SK-N-SH (cell line): ENCODE results near the gene RAB39A. TPM values are rescaled to one million over a fixed set of nuclear protein-coding genes. Genes with fewer than 3 reads are reported as not detected.

Experiments used
- CTCF ChIA-PET: fragments of 300-600, 350-600 bp; formaldehyde crosslinking; extraction: SDS; loops from one replicate; lab custom pipeline; 2021; lab: Yijun Ruan, JAX
- POLR2A ChIA-PET: fragments of 350-600 bp; sonication (Branson Sonifier 250); formaldehyde crosslinking; extraction: SDS; loops from one replicate; lab custom pipeline; 2020; ENCODE audit warnings: antibody characterized with exemption, inconsistent platforms; lab: Yijun Ruan, JAX
- DNase-seq: peaks from one replicate; pipeline ENCODE4 v3.0.0; 2012
- H2AFZ ChIP-seq: fragments of 200-600 bp; sonication (generic); 2 replicates; pipeline ENCODE4 v1.8.1; 2016; ENCODE audit warnings: antibody characterized with exemption, mild to moderate bottlenecking, low read depth
- H3F3A ChIP-seq: fragments of 200-600 bp; sonication (generic); replicated peaks from 2 replicates; pipeline ENCODE3; 2016; ENCODE audit warnings: antibody characterized with exemption, mild to moderate bottlenecking; ENCODE audit not compliant: insufficient read depth
- H3K27ac ChIP-seq, 2 experiments: fragments of 200-500 bp in 1 of 2; fragments of 200-600 bp in 1 of 2; sonication (Bioruptor generic) in 1 of 2; sonication (generic), shearing (Covaris generic) in 1 of 2; 2 replicates each; pipeline versions ENCODE4 v1.5.1 to v1.6.1; 2014 to 2016; ENCODE audit warnings: low read depth in 2 of 2, inconsistent platforms in 1 of 2, low read length in 1 of 2, mild to moderate bottlenecking in 1 of 2, mixed read lengths in 1 of 2
- H3K27me3 ChIP-seq: fragments of 200-600 bp; sonication (generic), shearing (Covaris generic); 2 replicates; pipeline ENCODE4 v1.6.1; 2016; ENCODE audit warnings: mixed run types; ENCODE audit not compliant: insufficient read depth
- H3K36me3 ChIP-seq, 2 experiments: fragments of 200-500 bp in 1 of 2; fragments of 200-600 bp in 1 of 2; sonication (Bioruptor generic) in 1 of 2; sonication (generic) in 1 of 2; replicated peaks in 1 of 2; 2 replicates each; pipeline versions ENCODE3 to v1.5.1; 2014 to 2016; ENCODE audit warnings: low read length in 1 of 2, mild to moderate bottlenecking in 1 of 2; ENCODE audit not compliant: insufficient read depth in 2 of 2, control insufficient read depth in 1 of 2
- H3K4me1 ChIP-seq, 2 experiments: fragments of 200-500 bp in 1 of 2; fragments of 200-600 bp in 1 of 2; sonication (Bioruptor generic) in 1 of 2; sonication (generic), shearing (Covaris generic) in 1 of 2; 2 replicates each; pipeline versions ENCODE4 v1.5.1 to v1.6.1; 2014 to 2016; ENCODE audit warnings: low read depth in 1 of 2, low read length in 1 of 2, mixed run types in 1 of 2; ENCODE audit not compliant: insufficient read depth in 2 of 2, control insufficient read depth in 1 of 2
- H3K4me2 ChIP-seq: fragments of 200-600 bp; sonication (generic), shearing (Covaris generic); 2 replicates; pipeline ENCODE4 v1.6.1; 2017; ENCODE audit warnings: mixed run types
- H3K4me3 ChIP-seq, 2 experiments: fragments of 200-500 bp in 1 of 2; fragments of 200-600 bp in 1 of 2; sonication (Bioruptor generic) in 1 of 2; sonication (generic), shearing (Covaris generic) in 1 of 2; 2 replicates each; pipeline versions ENCODE4 v1.5.1 to v1.8.1; 2014 to 2016; ENCODE audit warnings: low read depth in 2 of 2, inconsistent platforms in 1 of 2, low read length in 1 of 2, mild to moderate bottlenecking in 1 of 2, mixed read lengths in 1 of 2, moderate library complexity in 1 of 2
- H3K79me2 ChIP-seq: fragments of 200-600 bp; sonication (generic); 2 replicates; pipeline ENCODE4 v1.8.1; 2017; ENCODE audit warnings: mild to moderate bottlenecking; ENCODE audit not compliant: insufficient read depth
- H3K9ac ChIP-seq: fragments of 200-600 bp; sonication (generic); 2 replicates; pipeline ENCODE4 v1.6.1; 2017; ENCODE audit warnings: mixed run types
- H3K9me2 ChIP-seq: fragments of 200-600 bp; sonication (generic); 2 replicates; pipeline ENCODE4 v1.6.1; 2017; ENCODE audit warnings: mixed run types
- H3K9me3 ChIP-seq: fragments of 200-600 bp; sonication (generic); 2 replicates; pipeline ENCODE4 v1.6.1; 2017; ENCODE audit warnings: mixed run types, mild to moderate bottlenecking, moderate library complexity
- H4K20me1 ChIP-seq: fragments of 200-600 bp; sonication (generic); 2 replicates; pipeline ENCODE4 v1.6.1; 2017; ENCODE audit warnings: mild to moderate bottlenecking, mixed run types; ENCODE audit not compliant: insufficient read depth
- CHD2 ChIP-seq: fragments of 150-350 bp; IDR thresholded peaks from 2 replicates; pipeline ENCODE4 v1.6.1; 2018; ENCODE audit warnings: low read length; ENCODE audit not compliant: partially characterized antibody
- EP300 ChIP-seq, 2 experiments: IDR thresholded peaks; 2 replicates each; pipeline versions ENCODE4 v1.4.0 to v1.6.1; 2012; ENCODE audit warnings: borderline replicate concordance in 1 of 2, low read depth in 1 of 2, low read length in 1 of 2
- EZH2phosphoT487 ChIP-seq: fragments of 200-600 bp; sonication (generic); IDR thresholded peaks from 2 replicates; pipeline ENCODE4 v1.6.1; 2017; ENCODE audit warnings: low read depth, mixed run types, mild to moderate bottlenecking, antibody characterized with exemption, moderate library complexity, borderline replicate concordance
- FOSL2 ChIP-seq: IDR thresholded peaks from 2 replicates; pipeline ENCODE4 v1.4.0; 2012; ENCODE audit warnings: low read depth, mild to moderate bottlenecking, moderate library complexity, borderline replicate concordance
- FOXJ3 ChIP-seq: sonication (generic); formaldehyde crosslinking; IDR thresholded peaks from 2 replicates; pipeline ENCODE4 v1.5.1; 2020; ENCODE audit warnings: mild to moderate bottlenecking, missing genetic modification reagents
- GABPA ChIP-seq: IDR thresholded peaks from 2 replicates; pipeline ENCODE4 v1.4.0; 2012; ENCODE audit warnings: low read depth, mild to moderate bottlenecking
- JUND ChIP-seq: IDR thresholded peaks from 2 replicates; pipeline ENCODE4 v1.4.0; 2012
- POLR2AphosphoS5 ChIP-seq: IDR thresholded peaks from 2 replicates; pipeline ENCODE4 v1.6.1; 2012; ENCODE audit warnings: low read depth, low read length
- RCOR1 ChIP-seq: fragments of 150-350 bp; IDR thresholded peaks from 2 replicates; pipeline ENCODE4 v1.6.1; 2017; ENCODE audit warnings: antibody characterized with exemption, low read length
- RFX5 ChIP-seq: IDR thresholded peaks from 2 replicates; pipeline ENCODE4 v1.6.1; 2012; ENCODE audit warnings: mild to moderate bottlenecking, improper control_type of control experiment, low read length
- SIN3A ChIP-seq: IDR thresholded peaks from 2 replicates; pipeline ENCODE4 v1.6.1; 2012; ENCODE audit warnings: low read depth, mild to moderate bottlenecking, low read length, moderate library complexity, borderline replicate concordance
- SMC3 ChIP-seq: IDR thresholded peaks from 2 replicates; pipeline ENCODE4 v1.6.1; 2012; ENCODE audit warnings: low read depth, low read length, improper control_type of control experiment
- TAF1 ChIP-seq: IDR thresholded peaks from 2 replicates; pipeline ENCODE4 v1.6.1; 2012; ENCODE audit warnings: low read depth, mild to moderate bottlenecking, low read length, moderate library complexity, borderline replicate concordance
- TCF12 ChIP-seq: IDR thresholded peaks from 2 replicates; pipeline ENCODE4 v1.4.0; 2012
- TEAD4 ChIP-seq: IDR thresholded peaks from 2 replicates; pipeline ENCODE4 v1.4.0; 2012; ENCODE audit warnings: mild to moderate bottlenecking, borderline replicate concordance; ENCODE audit not compliant: insufficient read depth
- YY1 ChIP-seq: IDR thresholded peaks from 2 replicates; pipeline ENCODE4 v1.4.0; 2012; ENCODE audit warnings: low read depth, mild to moderate bottlenecking
- polyA plus RNA-seq, 3 experiments: library from polyadenylated mRNA; depleted of rRNA; stranded (reverse); fragments of >200 nt; gene quantifications; 2 replicates each; pipeline ENCODE4 v1.2.3, GENCODE V29; 2012
- TF ChIP-seq, protein P1 (sequence below): fragments of 150-350 bp; IDR thresholded peaks from 2 replicates; pipeline ENCODE4 v1.6.1; 2016; ENCODE audit warnings: mild to moderate bottlenecking, low read depth, low read length
- TF ChIP-seq, protein P2 (sequence below): IDR thresholded peaks from 2 replicates; pipeline ENCODE4; 2012
- TF ChIP-seq, protein P3 (sequence below): IDR thresholded peaks from 2 replicates; pipeline ENCODE4 v1.4.0; 2012; ENCODE audit warnings: low read depth

The RAB39A gene
- polyA plus RNA-seq, 1 of the 3 experiments (the other 2 are of a cell fraction), result 0.18 TPM

GRCh38 chr11:107969219-107969618 lies 41.0 kb downstream of the RAB39A start:
- Histone ChIP-seq H3K9me2 (no peaks in the 10 kb centered on the region), H3K4me1 (no peaks in the 10 kb centered on the region), H3K9me3 (no peaks in the 10 kb centered on the region), H3K79me2 (no peaks in the 10 kb centered on the region), H3K9ac (no peak overlapping the region), H3K4me2 (no peak overlapping the region), H3K27ac (no peak overlapping the region), H3K36me3 (no peaks in the 10 kb centered on the region), H3F3A (no peaks in the 10 kb centered on the region), H4K20me1 (no peaks in the 10 kb centered on the region), H3K27me3 (no peaks in the 10 kb centered on the region), H2AFZ (no peak overlapping the region), H3K4me3 (no peak overlapping the region)
- CTCF ChIA-PET, result interaction anchor here (1.0 kb wide), 1 partner anchor 13 kb away, joined by 3 read pairs; no protein-coding TSS in a partner anchor
- TF ChIP-seq, protein P1, sequence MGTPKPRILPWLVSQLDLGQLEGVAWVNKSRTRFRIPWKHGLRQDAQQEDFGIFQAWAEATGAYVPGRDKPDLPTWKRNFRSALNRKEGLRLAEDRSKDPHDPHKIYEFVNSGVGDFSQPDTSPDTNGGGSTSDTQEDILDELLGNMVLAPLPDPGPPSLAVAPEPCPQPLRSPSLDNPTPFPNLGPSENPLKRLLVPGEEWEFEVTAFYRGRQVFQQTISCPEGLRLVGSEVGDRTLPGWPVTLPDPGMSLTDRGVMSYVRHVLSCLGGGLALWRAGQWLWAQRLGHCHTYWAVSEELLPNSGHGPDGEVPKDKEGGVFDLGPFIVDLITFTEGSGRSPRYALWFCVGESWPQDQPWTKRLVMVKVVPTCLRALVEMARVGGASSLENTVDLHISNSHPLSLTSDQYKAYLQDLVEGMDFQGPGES, result no peak
- TF ChIP-seq JUND (no peak), RFX5 (no peak), SMC3 (no peak), CHD2 (no peak), EP300 (IDR thresholded peaks at IDR 0.05; ENCODE audit: borderline replicate concordance in 1 of 2, low read depth in 1 of 2, low read length in 1 of 2) (no peak), POLR2AphosphoS5 (no peak), TAF1 (no peak), SIN3A (no peak), YY1 (no peak), TCF12 (no peak), EZH2phosphoT487 (no peak), FOSL2 (no peak), TEAD4 (no peak), FOXJ3 (CRISPR knock-in tag) (no peak), RCOR1 (no peak), GABPA (no peak)
- TF ChIP-seq, protein P2, sequence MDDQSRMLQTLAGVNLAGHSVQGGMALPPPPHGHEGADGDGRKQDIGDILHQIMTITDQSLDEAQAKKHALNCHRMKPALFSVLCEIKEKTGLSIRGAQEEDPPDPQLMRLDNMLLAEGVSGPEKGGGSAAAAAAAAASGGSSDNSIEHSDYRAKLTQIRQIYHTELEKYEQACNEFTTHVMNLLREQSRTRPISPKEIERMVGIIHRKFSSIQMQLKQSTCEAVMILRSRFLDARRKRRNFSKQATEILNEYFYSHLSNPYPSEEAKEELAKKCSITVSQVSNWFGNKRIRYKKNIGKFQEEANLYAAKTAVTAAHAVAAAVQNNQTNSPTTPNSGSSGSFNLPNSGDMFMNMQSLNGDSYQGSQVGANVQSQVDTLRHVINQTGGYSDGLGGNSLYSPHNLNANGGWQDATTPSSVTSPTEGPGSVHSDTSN, result no peak
- TF ChIP-seq, protein P3, sequence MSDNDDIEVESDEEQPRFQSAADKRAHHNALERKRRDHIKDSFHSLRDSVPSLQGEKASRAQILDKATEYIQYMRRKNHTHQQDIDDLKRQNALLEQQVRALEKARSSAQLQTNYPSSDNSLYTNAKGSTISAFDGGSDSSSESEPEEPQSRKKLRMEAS, result no peak
- DNase-seq, result peak; percentile 30
- POLR2A ChIA-PET, result no interaction called here
